ENCODE results near the gene EPHA5. TPM values are rescaled to one million over a fixed set of nuclear protein-coding genes. Genes with fewer than 3 reads are reported as not detected.
A peak's percentile ranks its signal among the peaks of the same experiment; 100 is the strongest.

Gene EPHA5
- not detected for polyA plus RNA-seq (ENCODE audit: low read depth in 6 of 6)

GRCh38 chr4:65670331-65671031 lies at the start of gene EPHA5:
Gene EPHA5 (minus strand): TSS chr4:65670489. CDS start chr4:65669742, 747 bp downstream.
- peaks cover 8 to 12% (median 12%) of the 10 kb centered on the region in 3 donors for H3K4me1 Mint-ChIP-seq
- no peak for ATAC-seq (ENCODE audit: low read depth in 2 of 2)
- H3K4me3 Mint-ChIP-seq = peak within 1 kb of the TSS in 3 of 8 donors; percentile 10 to 55 (median 24)
- H3K36me3 Mint-ChIP-seq = peaks cover 0 to 13% of the 10 kb centered on the region in 2 donors
- no peak within 1 kb of the TSS for H3K27ac Mint-ChIP-seq
- H3K27me3 Mint-ChIP-seq = peaks cover 54 to 57% (median 57%) of the 10 kb centered on the region in 3 donors
- no peak for DNase-seq
- peaks cover 0 to 9% (median 3%) of the 10 kb centered on the region in 7 donors for H3K9me3 Mint-ChIP-seq

DNA sequence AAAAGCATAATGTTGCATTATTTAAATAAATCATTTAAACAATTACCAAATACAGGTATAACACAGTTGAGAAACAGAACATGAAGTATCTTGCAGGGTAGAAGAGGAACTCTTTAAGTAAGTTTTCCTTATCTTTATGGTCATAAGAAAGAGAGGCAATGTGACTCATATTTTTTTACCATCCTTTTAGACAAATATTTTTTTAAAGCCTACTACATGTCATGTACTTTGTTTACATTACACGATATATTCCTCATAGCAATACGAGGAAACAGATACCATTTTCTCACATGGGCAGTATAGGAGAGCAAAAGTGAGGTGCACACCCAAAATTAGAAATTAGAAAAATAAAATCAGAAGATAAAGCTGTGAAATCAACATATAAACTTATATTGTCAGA lies 49.3 kb upstream of the EPHA5 start:
- Mint-ChIP-seq H3K9me3 (peaks cover 0 to 11% (median 2%) of the 10 kb centered on the region in 7 donors), H3K4me3 (no peak overlapping the region), H3K27ac (no peak overlapping the region), H3K27me3 (no peaks in the 10 kb centered on the region), H3K36me3 (no peaks in the 10 kb centered on the region), H3K4me1 (no peaks in the 10 kb centered on the region)
- ATAC-seq (ENCODE audit: low read depth in 2 of 2) (no peak), DNase-seq (no peak)

- Mint-ChIP-seq H3K4me1 (no peaks in the 10 kb centered on the region), H3K9me3 (peaks cover 0 to 10% (median 0%) of the 10 kb centered on the region in 7 donors), H3K27me3 (no peaks in the 10 kb centered on the region), H3K27ac (no peak overlapping the region), H3K36me3 (no peaks in the 10 kb centered on the region), H3K4me3 (no peak overlapping the region)
- no peak for ATAC-seq (ENCODE audit: low read depth in 2 of 2)
- no peak for DNase-seq
These were observed 28.3 kb upstream of the EPHA5 start for GRCh38 chr4:65698631-65699030.

DNA sequence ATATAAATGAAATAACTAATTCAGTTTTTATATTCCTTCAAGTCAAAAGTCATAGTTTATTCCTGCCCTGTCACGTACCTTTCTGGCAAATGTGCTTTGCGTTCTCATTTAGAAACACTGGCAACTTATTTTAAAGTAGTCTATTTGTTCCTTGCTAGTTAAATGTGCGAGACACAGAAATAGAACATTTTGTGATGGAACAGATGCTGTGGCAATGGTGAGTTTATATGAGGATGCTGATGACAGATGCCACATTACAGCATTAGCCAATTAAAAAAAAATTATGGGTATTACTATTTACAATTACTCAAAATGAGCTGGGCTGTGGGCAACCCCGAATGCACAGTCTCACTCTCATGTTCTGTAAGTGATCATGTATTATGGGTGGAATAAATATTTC lies 26.1 kb upstream of the EPHA5 start:
- Mint-ChIP-seq H3K9me3 (peaks cover 0 to 10% (median 0%) of the 10 kb centered on the region in 7 donors), H3K4me1 (no peaks in the 10 kb centered on the region), H3K36me3 (no peaks in the 10 kb centered on the region), H3K27me3 (no peaks in the 10 kb centered on the region), H3K4me3 (no peak overlapping the region), H3K27ac (no peak overlapping the region)
- DNase-seq (no peak), ATAC-seq (ENCODE audit: low read depth in 2 of 2) (no peak)

- H3K4me3 Mint-ChIP-seq = no peak overlapping the region
- H3K27me3 Mint-ChIP-seq = peaks cover 46 to 57% (median 52%) of the 10 kb centered on the region in 3 donors
- peaks cover 8 to 12% (median 12%) of the 10 kb centered on the region in 3 donors for H3K4me1 Mint-ChIP-seq
- peaks cover 0 to 9% (median 3%) of the 10 kb centered on the region in 7 donors for H3K9me3 Mint-ChIP-seq
- H3K36me3 Mint-ChIP-seq = peaks cover 0 to 13% of the 10 kb centered on the region in 2 donors
- DNase-seq (no peak), ATAC-seq (ENCODE audit: low read depth in 2 of 2) (no peak)
- H3K27ac Mint-ChIP-seq = no peak overlapping the region
These were observed 1.1 kb upstream of the EPHA5 start for GRCh38 chr4:65671372-65671771.

GRCh38 chr4:65670020-65670330 lies 314 bp downstream of the EPHA5 start:
- Mint-ChIP-seq H3K27ac (no peak overlapping the region), H3K4me3 (peak overlapping the region in 3 of 8 donors; percentile 10 to 55 (median 24)), H3K4me1 (peaks cover 8 to 12% (median 12%) of the 10 kb centered on the region in 3 donors), H3K27me3 (peaks cover 55 to 57% (median 57%) of the 10 kb centered on the region in 3 donors), H3K9me3 (peaks cover 0 to 9% (median 3%) of the 10 kb centered on the region in 7 donors), H3K36me3 (peaks cover 0 to 13% of the 10 kb centered on the region in 2 donors)
- ATAC-seq (ENCODE audit: low read depth in 2 of 2) = no peak
- no peak for DNase-seq

DNA sequence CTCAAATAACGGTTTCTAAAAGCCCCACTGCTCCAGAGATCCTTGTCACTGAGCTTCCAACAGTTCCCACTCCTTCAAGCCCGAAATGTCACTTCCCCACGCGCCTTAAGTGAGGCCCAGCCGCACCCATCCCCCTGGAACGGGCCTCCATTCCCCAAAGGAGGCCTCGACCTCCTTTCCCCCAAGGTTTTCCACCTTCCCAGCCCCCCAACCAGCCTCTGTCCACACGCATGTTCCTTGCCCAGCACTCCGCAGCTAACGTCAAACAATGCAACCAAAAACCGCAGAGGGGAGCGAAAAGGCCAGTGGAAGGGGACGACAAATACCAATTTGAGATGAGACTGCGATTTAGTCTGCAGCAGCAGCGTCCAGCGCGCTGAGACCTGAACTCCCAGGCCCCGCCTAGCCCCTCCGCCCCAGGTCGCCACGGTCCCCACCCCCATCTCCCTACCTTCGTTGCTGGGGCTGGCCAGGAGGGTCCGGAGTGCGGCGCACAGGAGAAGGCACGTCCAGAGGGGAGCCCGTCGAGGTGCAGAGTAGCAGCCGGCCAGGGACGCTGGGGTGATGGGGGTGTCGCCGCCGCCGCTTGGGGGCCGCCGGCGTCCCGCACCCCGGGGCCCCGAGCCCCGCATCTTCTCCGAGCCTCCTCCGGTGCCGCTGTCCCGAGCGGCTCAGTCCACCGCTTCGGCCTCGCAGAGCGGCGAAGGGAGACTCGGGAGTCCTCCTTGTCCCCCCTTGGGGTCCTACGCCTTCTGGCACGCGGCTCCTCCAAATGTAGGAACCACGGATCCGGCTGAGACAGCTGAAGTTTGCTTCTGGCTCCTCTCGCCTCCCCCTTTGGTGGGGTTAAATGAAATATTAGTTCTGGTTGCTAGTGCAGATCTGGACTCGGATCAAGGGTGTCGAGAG lies 924 bp downstream of the EPHA5 start:
- DNase-seq = no peak
- Mint-ChIP-seq H3K4me3 (peak overlapping the region in 2 of 8 donors; percentile 24 to 55), H3K9me3 (peaks cover 0 to 9% (median 3%) of the 10 kb centered on the region in 7 donors), H3K4me1 (peaks cover 8 to 12% (median 12%) of the 10 kb centered on the region in 3 donors), H3K27ac (peak overlapping the region in 1 of 6 donors; percentile 50), H3K36me3 (peaks cover 0 to 13% of the 10 kb centered on the region in 2 donors), H3K27me3 (peaks cover 55 to 57% (median 57%) of the 10 kb centered on the region in 3 donors)
- ATAC-seq (ENCODE audit: low read depth in 2 of 2) = no peak

- ATAC-seq (ENCODE audit: low read depth in 2 of 2) = no peak
- Mint-ChIP-seq H3K27me3 (peaks cover 49 to 57% (median 56%) of the 10 kb centered on the region in 3 donors), H3K27ac (no peak overlapping the region), H3K4me3 (peak overlapping the region in 1 of 8 donors; percentile 41), H3K4me1 (peaks cover 8 to 12% (median 12%) of the 10 kb centered on the region in 3 donors), H3K36me3 (peaks cover 0 to 13% of the 10 kb centered on the region in 2 donors), H3K9me3 (peaks cover 0 to 9% (median 3%) of the 10 kb centered on the region in 7 donors)
- DNase-seq = no peak
These were observed 1.8 kb downstream of the EPHA5 start for GRCh38 chr4:65668201-65669089.

GRCh38 chr4:65667506-65668041 lies 2.7 kb downstream of the EPHA5 start:
- peaks cover 8 to 12% (median 12%) of the 10 kb centered on the region in 3 donors for H3K4me1 Mint-ChIP-seq
- H3K36me3 Mint-ChIP-seq = peaks cover 0 to 13% of the 10 kb centered on the region in 2 donors
- H3K9me3 Mint-ChIP-seq = peaks cover 0 to 9% (median 2%) of the 10 kb centered on the region in 7 donors
- H3K27ac Mint-ChIP-seq = no peak overlapping the region
- H3K27me3 Mint-ChIP-seq = peaks cover 46 to 55% (median 52%) of the 10 kb centered on the region in 3 donors
- no peak overlapping the region for H3K4me3 Mint-ChIP-seq
- no peak for ATAC-seq (ENCODE audit: low read depth in 2 of 2)
- DNase-seq = no peak

- Mint-ChIP-seq H3K36me3 (peaks cover 0 to 13% of the 10 kb centered on the region in 2 donors), H3K27me3 (peaks cover 32 to 40% (median 39%) of the 10 kb centered on the region in 3 donors), H3K4me1 (peaks cover 8 to 12% (median 12%) of the 10 kb centered on the region in 3 donors), H3K4me3 (no peak overlapping the region), H3K9me3 (peaks cover 0 to 9% (median 0%) of the 10 kb centered on the region in 7 donors), H3K27ac (no peak overlapping the region)
- DNase-seq (no peak), ATAC-seq (ENCODE audit: low read depth in 2 of 2) (no peak)
These were observed 4.3 kb downstream of the EPHA5 start for GRCh38 chr4:65665771-65666523.

DNA sequence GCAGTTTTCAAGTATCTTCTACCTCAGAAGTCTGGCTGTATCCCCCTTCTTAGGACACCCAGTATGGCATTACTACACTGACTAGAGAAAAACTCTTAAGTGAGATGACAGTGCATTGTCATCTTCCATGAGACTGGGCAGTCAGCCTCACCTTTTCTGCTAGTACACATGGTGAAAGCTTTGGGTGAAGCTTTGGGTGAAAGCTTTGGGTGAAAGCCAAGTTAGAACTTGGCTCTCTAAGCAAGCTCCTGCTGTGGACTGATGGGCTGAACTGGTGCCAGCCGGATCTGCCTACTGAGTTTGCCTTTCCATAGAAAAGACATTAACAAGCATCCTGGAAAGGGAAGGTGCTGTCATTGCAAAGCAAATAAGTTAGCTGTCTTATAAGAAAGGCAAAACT lies 8.8 kb downstream of the EPHA5 start:
- DNase-seq (no peak), ATAC-seq (ENCODE audit: low read depth in 2 of 2) (no peak)
- no peaks in the 10 kb centered on the region for H3K4me1 Mint-ChIP-seq
- peaks cover 0 to 2% (median 0%) of the 10 kb centered on the region in 7 donors for H3K9me3 Mint-ChIP-seq
- H3K27ac Mint-ChIP-seq = no peak overlapping the region
- no peak overlapping the region for H3K4me3 Mint-ChIP-seq
- peaks cover 0 to 9% (median 5%) of the 10 kb centered on the region in 3 donors for H3K27me3 Mint-ChIP-seq
- no peaks in the 10 kb centered on the region for H3K36me3 Mint-ChIP-seq

DNA sequence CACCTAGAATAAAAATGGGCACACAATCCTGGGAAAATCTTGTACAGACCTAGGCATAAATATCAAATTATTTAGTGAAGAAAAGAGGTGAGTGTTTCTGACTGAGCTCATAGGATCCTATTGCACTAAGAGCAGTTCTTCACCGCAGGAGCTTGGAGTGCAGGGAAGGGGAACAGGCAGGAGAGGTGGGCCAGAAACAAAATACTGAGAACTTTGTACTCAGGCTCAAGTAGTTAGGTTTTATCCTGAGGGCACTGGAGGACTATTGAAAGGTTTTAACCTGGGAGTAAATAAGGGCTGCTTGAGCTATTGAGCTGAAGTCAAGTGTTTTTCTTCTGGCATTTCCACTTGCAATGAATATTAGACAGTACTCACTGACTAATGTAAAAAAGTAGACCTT lies 12.2 kb downstream of the EPHA5 start:
- Mint-ChIP-seq H3K9me3 (peaks cover 0 to 2% (median 0%) of the 10 kb centered on the region in 7 donors), H3K27ac (peak overlapping the region in 1 of 6 donors; percentile 54), H3K27me3 (no peaks in the 10 kb centered on the region), H3K36me3 (no peaks in the 10 kb centered on the region), H3K4me1 (no peaks in the 10 kb centered on the region), H3K4me3 (no peak overlapping the region)
- DNase-seq = no peak
- ATAC-seq (ENCODE audit: low read depth in 2 of 2) = no peak
